HG02763 (cell line): ENCODE measurements around the gene OR5C1.
"Not testable (repeated sequence)": the region's sequence is repeated elsewhere in the genome, so short reads cannot be mapped to it uniquely, and the experiment has no call there.

Experiments
- ATAC-seq: cut with Tn5 transposase; IDR thresholded peaks from one replicate; pipeline ENCODE4 v1.9.1; 2021; ENCODE audit warnings: mild to moderate bottlenecking, moderate library complexity; ENCODE audit not compliant: unreplicated experiment

Gene OR5C1

DNA sequence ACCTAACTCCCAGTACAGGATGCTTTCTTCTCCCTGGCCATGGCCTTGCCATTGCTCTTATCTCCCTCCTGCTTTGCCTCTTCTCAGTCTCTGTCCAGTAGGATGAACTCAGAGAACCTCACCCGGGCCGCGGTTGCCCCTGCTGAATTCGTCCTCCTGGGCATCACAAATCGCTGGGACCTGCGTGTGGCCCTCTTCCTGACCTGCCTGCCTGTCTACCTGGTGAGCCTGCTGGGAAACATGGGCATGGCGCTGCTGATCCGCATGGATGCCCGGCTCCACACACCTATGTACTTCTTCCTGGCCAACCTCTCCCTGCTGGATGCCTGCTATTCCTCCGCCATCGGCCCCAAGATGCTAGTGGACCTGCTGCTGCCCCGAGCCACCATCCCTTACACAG is at the start of gene OR5C1:
Gene OR5C1 (plus strand): TSS at position 103 of the 400 bp plus-strand sequence. CDS start 0 bp downstream, at position 103.
- no peak for ATAC-seq

DNA sequence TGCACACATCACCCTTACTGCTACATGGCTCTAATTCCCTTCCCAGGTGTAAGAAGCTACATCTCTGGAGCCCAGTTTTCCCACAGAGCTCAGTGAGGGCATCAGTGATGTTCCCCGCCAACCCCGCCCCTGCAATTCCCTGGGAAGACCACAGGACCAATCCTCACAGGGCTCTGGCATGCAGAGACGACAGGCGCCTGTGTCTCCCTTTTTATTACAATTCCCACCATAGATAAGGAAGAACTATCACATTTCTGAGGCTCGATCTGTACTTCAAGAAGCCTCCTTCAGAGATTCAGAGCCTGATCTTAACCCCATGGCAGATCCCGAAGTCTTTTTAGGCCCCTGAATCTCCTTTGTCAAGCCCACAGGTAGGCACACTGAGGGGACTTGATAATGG is 46.7 kb upstream of the OR5C1 start, which contains the start of gene OR1L6:
Gene OR1L6 (plus strand): TSS at position 301 of the 400 bp plus-strand sequence. CDS start 7,545 bp downstream, outside the sequence.
- ATAC-seq = no peak

DNA sequence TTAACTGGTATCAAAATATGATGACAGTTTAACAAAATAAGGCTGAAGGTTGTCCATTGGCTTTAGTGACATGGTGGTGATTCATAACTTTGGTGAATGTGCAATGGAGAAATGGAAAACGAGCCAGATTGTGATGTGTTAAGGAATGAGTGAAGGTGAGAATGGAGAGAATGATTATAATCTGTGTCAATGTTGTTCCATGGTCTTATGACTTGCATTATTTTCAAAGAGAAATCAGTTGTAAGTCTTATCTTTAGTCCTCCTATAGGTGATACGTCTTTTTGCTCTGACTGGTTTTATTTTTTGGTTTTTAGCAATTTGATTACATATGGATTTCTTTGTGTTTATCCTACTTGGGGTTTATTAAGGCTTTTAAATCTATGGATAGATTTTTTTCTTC is 33.9 kb upstream of the OR5C1 start:
- no peak for ATAC-seq

DNA sequence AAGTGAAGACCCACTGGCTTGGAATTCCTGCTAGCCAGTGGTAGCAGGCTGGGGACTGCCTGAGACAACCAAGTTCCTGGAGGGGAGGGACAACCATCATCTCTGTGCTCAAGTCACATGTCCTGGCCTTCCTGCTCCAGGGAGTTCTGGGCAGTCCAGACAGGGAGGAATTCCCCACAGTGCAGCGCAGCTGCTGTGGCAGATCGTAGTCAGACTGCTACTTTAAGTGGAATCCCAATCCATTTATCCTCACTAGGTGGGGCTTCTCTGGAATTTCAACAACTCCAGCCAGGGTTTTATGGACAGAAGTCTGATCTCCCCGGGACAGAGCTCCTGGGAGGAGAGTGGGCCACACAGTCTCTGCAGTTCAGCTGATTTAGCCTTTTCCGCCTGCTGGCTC is 20.9 kb upstream of the OR5C1 start:
- no peak for ATAC-seq

DNA sequence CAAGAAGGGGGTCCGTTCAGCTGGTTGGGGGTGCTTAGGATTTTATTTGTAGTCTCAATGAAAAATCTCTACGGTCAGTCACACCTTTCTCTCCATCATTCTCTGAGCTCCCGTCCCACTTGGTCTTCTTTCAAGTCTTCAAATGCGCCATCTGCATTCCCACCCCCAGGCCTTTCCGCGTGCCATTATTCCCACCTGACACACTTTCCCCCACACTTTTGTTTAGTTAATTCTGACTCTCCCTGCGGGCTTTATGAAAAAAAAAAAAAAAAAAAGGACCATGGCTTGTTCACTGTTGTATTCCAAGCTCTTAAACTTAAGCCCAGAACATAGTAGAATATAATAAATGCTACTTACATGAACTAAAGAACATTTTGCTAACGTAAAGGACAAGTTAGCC is 11.7 kb upstream of the OR5C1 start:
- ATAC-seq = no peak

DNA sequence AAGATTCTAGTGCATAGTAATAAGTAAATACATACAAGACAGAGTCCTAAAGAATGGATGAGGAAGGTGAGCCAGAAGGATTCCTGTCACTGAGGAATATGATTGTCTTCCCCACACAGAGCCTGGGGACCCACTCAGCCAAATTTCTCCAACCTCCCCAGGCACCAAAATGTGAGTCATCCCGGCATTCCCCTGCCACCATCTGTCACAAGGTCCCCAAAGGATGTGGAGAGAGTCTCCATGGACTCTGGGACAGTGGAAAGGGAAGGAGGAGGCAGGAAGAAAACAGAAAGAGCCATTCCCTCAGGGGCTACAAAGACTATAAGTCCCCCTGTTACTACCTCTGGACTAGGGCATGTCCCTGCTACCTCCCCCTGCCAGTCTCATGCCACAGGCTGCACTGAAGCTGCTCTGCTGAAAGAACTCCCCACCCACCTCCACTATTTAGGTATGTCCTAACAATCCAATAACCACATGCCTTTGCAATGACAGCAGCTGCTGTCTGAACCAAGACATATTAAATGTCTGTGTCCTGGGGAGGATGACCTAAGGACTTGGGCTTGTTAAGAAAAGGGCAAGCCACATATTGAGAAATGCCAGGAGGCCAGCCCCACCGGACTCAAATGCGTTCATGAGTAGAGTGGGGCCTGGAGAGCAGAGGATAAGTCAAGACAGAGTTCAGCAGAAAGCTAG is 10.7 kb upstream of the OR5C1 start:
- ATAC-seq = no peak

DNA sequence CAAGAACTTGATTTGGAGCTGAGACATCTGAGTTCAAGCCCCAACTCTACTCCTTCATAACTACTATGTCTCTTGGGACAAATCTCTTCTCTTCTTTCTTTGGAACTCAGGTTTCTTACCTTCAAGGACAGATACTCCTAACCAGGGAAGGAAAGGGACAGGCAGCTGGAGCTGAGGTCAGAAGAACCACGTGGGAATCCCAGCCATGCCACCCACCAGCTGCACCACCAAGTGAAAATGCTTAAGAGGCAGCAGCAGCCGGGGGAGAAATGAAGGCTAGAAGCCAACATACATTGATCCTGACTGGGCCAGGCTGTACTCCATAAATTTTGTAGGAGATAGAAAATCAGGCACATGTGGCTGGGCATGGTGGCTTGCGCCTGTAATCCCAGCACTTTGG is 9.6 kb upstream of the OR5C1 start:
- ATAC-seq = no peak

DNA sequence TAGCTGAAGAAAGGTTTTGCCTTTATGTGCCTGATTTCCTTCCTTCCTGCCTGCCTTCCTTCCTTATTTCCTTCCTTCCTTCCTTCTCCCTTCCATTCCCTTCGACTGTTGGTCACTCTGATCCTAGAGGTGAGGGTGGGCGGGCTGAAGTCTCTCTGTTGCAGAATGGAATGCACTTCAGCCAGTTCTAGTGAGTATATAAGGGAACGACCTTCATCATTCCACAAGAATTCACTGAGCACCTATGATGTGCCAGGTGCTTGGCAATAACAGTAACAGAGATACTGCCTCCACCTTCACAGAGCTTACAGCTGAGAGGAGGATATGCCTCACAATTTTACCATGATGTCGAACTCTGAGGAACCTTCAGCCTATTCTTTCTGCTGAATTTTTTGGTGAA is 8.7 kb upstream of the OR5C1 start:
- no peak for ATAC-seq

DNA sequence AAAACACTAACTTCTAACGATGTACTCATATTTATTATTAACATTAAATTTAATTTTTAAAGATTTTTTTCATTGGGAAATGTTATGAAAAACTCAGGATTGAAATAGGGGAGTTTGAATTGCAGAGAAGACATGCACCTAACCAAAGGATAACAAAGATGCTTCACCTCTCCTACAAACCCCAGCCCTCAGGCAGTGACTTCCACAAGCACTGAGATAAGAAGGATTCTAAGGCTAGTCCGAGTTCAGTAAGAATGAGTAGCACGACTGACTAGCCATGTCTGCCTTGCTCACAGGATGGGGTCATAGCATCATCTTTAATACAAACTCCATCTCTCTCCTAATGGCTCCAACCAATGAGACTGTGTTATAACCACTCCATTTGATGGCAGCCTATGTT is 7.1 kb upstream of the OR5C1 start:
- ATAC-seq = no peak

DNA sequence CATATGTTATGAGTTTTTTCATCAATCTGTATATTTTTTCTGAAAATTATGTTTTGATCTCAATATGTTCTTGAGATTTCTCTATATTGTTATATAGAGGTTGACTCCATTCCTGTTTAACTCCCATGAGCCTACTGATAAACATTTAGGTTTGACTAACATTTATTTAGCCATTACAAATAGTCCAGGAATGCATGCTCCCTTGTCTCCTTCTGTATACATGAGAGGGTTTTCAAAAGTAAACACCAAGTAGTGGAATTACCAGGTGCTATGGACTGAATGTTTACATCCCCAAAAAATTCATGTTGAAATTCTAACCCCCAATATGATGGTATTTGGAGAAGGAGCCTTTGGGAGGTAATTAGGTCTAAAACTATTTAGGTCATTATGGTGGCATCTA is 3.5 kb upstream of the OR5C1 start:
- no peak for ATAC-seq

DNA sequence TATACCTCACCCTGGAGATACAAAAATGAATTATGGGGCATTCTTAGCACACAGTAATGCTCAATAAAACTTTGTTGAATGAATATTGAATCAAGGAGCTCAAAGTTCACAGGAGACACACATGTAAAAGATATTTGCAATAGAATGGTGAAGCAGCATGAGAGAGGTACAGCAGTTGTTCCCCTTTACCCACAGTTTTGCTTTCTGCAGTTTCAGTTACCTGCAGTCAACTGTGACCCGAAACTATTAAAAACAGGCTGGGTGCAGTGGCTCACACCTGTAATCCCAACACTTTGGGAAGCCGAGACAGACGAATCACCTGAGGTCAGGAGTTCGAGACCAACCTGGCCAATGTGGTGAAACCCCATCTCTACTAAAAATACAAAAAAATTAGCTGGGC is 2.4 kb upstream of the OR5C1 start:
- ATAC-seq = no peak

DNA sequence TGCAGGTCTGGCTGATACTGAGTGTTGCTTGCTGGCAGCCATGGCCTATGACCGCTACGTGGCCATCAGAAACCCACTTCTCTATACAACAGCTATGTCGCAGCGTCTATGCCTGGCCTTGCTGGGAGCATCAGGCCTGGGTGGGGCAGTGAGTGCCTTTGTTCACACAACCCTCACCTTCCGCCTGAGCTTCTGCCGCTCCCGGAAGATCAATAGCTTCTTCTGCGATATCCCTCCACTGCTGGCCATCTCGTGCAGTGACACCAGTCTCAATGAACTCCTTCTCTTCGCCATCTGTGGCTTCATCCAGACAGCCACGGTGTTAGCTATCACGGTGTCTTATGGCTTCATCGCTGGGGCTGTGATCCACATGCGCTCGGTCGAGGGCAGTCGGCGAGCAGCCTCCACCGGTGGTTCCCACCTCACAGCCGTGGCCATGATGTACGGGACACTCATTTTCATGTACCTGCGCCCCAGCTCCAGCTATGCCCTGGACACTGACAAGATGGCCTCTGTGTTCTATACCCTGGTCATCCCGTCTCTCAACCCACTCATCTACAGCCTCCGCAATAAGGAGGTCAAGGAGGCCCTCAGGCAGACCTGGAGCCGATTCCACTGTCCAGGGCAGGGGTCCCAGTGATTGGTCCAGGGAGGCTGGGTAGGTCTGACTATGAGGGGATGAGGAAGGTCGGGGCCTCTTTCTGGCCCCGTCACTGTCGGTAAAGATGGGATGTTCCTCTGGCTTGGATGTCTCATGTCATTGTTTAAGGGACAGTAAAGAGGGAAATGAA is 718 bp downstream of the OR5C1 start:
- ATAC-seq = no peak

DNA sequence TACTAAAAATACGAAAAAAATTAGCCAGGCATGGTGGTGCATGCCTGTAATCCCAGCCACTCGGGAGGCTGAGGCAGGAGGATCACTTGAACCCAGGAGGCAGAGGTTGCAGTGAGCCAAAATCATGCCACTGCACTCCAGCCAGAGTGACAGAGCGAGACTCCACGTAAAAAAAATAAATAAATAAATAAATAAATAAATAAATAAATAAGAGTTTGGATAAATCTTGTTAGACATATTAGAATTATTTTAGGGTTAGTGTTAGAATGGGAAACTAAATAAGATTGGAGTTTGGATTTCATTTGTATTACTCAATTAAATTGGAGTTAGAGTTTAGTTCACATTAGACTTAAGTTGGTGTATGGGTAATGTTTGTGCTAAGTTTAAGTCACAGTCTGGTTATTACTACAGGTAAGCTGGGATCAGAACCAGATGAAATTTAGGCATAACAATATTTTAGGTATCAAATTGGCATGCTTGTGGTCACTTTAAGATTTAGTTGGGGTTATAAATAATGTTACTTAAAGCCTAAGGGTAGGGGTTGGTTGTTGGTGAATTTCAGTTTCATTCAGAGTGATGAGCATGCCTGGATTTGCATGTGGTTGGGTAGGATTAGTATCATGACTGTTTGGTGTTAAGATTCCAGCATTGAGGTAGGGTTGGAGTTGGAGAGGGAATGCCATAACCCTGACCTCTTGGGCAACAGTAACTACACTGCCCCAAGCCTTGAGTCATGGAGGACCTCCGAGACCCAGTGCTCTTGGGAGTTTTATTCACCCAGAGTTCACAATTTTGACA is 3.3 kb downstream of the OR5C1 start:
- ATAC-seq = no peak

DNA sequence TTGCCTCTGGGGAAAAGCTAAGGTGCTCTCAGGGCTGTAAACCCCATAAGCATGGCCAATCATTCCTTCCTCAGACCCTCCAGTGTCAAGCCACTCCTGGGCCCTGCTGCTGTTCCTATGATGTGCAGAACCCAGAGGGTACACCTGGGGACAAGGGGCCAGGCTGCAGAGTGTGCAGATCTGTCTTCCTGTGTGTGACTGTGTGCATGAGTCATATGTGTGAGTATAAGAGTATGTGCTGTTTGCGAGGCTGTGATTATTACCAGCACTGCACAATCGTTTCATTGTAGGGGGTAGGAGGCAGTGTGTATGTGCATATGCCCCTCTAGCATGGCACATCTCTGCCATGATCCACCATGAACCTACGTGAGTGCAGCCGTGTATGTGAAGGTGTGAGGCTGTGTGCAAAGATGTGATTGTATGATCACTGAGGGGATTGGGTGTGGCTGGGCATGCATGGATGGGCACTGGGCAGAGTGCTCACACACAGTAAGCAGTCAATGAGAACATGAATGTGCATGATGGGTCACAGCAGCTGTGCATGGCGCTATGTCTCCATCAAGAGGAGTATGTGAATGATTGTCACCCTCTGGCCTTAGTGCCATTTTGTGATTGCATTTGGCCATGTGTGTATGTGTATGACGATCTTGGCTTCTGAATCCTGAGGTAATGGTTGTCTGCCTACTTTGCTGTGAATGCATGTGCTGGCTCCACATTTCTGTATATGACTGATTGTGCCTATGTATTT is 8.8 kb downstream of the OR5C1 start:
- no peak for ATAC-seq

DNA sequence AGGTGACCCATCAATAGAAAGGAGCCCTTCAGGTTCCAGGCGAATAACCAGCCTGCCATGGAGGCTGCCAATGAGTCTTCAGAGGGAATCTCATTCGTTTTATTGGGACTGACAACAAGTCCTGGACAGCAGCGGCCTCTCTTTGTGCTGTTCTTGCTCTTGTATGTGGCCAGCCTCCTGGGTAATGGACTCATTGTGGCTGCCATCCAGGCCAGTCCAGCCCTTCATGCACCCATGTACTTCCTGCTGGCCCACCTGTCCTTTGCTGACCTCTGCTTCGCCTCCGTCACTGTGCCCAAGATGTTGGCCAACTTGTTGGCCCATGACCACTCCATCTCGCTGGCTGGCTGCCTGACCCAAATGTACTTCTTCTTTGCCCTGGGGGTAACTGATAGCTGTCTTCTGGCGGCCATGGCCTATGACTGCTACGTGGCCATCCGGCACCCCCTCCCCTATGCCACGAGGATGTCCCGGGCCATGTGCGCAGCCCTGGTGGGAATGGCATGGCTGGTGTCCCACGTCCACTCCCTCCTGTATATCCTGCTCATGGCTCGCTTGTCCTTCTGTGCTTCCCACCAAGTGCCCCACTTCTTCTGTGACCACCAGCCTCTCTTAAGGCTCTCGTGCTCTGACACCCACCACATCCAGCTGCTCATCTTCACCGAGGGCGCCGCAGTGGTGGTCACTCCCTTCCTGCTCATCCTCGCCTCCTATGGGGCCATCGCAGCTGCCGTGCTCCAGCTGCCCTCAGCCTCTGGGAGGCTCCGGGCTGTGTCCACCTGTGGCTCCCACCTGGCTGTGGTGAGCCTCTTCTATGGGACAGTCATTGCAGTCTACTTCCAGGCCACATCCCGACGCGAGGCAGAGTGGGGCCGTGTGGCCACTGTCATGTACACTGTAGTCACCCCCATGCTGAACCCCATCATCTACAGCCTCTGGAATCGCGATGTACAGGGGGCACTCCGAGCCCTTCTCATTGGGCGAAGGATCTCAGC is 11.6 kb downstream of the OR5C1 start, which contains the start of gene OR1K1:
Gene OR1K1 (plus strand): TSS at position 58 of the 995 bp plus-strand sequence. CDS start 0 bp downstream, at position 58.
- no peak for ATAC-seq

DNA sequence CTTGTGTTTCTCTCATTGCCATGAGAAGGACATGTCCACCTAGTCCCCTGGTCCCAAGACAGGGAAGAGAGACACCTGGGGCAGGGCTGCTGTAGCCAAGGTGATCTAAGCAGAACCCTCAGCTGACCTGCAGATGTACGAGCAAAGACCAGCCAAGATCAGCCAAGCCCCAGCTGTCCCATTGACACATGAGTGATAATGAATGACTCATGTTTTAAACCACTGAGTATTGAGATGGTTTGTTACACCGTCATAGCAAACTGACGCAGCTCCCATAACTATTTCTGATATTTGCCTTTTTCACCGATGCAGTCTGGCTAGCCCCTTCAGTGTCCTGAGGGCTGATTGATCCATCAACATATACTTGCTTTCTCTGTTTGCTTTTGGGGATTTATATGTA is 17.9 kb downstream of the OR5C1 start:
- no peak for ATAC-seq

DNA sequence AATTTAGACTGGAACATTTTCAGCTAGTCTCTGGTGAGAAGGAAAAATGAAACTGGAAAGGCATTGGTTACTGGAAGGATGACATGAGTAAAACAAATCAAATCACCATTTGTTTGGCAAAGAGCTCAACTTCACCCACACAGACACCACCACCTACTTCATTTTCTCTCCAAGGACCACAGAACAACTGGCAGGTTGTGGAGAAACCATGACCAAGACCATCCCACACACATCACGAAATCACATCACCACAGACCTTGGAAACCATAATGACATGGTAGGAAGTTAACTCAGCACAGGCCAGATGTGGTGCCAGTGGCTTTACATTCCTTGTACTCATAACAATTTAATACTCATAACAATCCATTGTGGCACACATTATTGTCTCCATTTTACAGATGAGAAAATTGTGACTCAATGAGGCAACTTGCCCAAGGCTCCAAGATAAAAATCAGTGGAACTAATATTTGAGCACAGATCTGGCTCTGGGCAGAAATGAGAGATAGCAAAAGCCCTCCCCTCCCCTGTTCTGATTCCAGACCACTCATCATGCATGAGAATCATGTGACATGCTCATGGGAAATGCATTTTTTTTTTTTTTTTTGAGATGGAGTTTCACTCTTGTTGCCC is 18.7 kb downstream of the OR5C1 start:
- no peak for ATAC-seq

DNA sequence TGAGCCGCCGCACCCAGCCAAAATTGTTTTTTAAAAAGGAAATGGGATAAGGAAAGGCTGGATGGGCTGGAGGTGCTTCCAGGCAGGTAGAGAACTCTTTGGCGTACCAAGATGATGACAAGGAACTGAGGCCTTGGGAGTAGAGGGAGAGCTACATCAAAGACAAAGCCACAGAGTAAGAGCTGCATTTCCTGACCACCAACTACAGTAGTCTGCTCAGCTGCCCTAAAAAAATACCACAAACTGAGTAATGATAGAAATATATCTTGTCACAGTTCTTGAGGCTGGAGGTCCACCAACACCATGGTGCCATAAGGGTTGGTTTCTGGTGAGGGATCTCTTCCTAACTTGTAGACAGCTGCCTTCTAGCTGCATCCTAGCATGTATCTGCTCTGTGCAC is 19.4 kb downstream of the OR5C1 start:
- no peak for ATAC-seq

DNA sequence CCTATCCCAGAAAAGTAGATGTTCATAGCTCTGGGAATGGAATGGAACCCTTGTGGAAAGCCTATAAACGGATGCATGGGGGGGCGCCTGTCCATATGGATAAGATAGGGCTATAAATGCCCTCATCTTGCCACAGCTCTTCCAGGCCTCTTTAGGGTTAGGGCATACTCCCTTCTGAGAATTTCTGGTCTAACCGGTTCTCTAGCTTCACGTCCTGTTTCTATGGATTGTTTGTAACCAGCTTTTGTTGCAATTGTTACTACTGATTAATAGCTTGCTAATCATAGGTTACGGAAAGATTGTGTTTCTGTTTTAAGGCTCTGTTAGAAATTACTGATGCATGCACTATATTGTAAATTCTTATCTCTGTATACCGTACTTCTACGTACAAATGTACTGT is 20.5 kb downstream of the OR5C1 start:
- not testable (repeated sequence) for ATAC-seq
